ENCODE data around the gene FBXL19. TPM values are rescaled to one million over a fixed set of nuclear protein-coding genes. Genes with fewer than 3 reads are reported as not detected.

FBXL19 gene
- total and polyA plus RNA-seq, 9 of the 15 experiments (the other 6 are each of a cell fraction or from before 2014, with no cell fraction given): 0.13 to 48.0 (median 13.5) TPM; not detected in 1

GRCh38 chr16:30876867-30877266, 46.5 kb upstream of the FBXL19 start:
- in situ Hi-C loops (cut with MboI) (no loop called here), intact Hi-C loops (cut with micrococcal nuclease) (loop anchor here (5.0 kb wide), 2 partner anchors 45 to 70 kb away; partner anchors contain the start of gene FBXL19)
- Histone ChIP-seq H3K79me2 (ENCODE audit: control insufficient read depth, insufficient read depth, low read length) (peaks cover 20% of the 10 kb centered on the region), H3K36me3 (ENCODE audit: control insufficient read depth, insufficient read depth, low read length) (peaks cover 18% of the 10 kb centered on the region; the same call in 1 of the 3 replicates), H3K4me2 (ENCODE audit: insufficient read depth, low read length) (no peak overlapping the region), H3K9ac (ENCODE audit: insufficient read depth in 1 of 2, low read depth in 2 of 2, low read length in 2 of 2) (peak overlapping the region in 1 of 2 experiments; percentile 81; a peak in 1 of 4 replicates), H3K27ac (ENCODE audit: extremely low read depth, low read depth, low read length) (peak overlapping the region; percentile 88; the same call in 2 of the 3 replicates), H3K9me3 (replicated peaks; ENCODE audit: control insufficient read depth, insufficient read depth, low read depth, low read length) (no peaks in the 10 kb centered on the region), H3K4me3 (no peak overlapping the region), H2AFZ (ENCODE audit: low read depth, low read length) (no peak overlapping the region), H3K9me1 (ENCODE audit: control insufficient read depth, insufficient read depth, low read length) (no peaks in the 10 kb centered on the region), H3K27me3 (ENCODE audit: control insufficient read depth in 2 of 2, insufficient read depth in 2 of 2, low read length in 2 of 2) (no peaks in the 10 kb centered on the region), H3K4me1 (replicated peaks in 1 of 2; ENCODE audit: control insufficient read depth in 2 of 2, insufficient read depth in 2 of 2, low read length in 2 of 2) (peaks cover 13 to 36% of the 10 kb centered on the region in 2 experiments), H4K20me1 (replicated peaks; ENCODE audit: control insufficient read depth, insufficient read depth, low read length) (no peaks in the 10 kb centered on the region)
- FAIRE-seq (no peak), ATAC-seq (no peak), DNase-seq (ENCODE audit: extremely low read depth in 1 of 4, low spot score in 3 of 4) (peak in 3 of 4 experiments; percentile 20 to 41 (median 41))
- no peak for TF ChIP-seq PTRF (tag; IDR thresholded peaks at IDR 0.05)
- TF ChIP-seq YY1 (IDR thresholded peaks at IDR 0.05; ENCODE audit: borderline replicate concordance in 1 of 3, control insufficient read depth in 1 of 3, extremely low read depth in 1 of 3, insufficient read depth in 3 of 3, insufficient read length in 1 of 3, insufficient replicate concordance in 2 of 3, low read depth in 1 of 3, low read length in 2 of 3): peak in 2 of 3 experiments; percentile 10 to 12
- TF ChIP-seq PHB (CRISPR knock-in tag; IDR thresholded peaks at IDR 0.05): no peak
- TF ChIP-seq ZNF263 (CRISPR knock-in tag; IDR thresholded peaks at IDR 0.05; ENCODE audit: borderline replicate concordance): no peak
- TF ChIP-seq ELK1 (CRISPR knock-in tag; IDR thresholded peaks at IDR 0.05): no peak
- peak in 1 of 3 experiments; percentile 20; a peak in 1 of 6 replicates for TF ChIP-seq CTCF (IDR thresholded peaks at IDR 0.05 in 2 of 3, conservative IDR thresholded peaks at IDR 0.05 in 1 of 3; ENCODE audit: insufficient read depth in 2 of 3, low read depth in 1 of 3, low read length in 3 of 3)
- TF ChIP-seq MAFF (IDR thresholded peaks at IDR 0.05; ENCODE audit: low read length): no peak
- no peak for TF ChIP-seq ZNF133 (CRISPR knock-in tag; IDR thresholded peaks at IDR 0.05)
- CTCF ChIA-PET (ENCODE audit: low intra/inter-chr PET ratio): no interaction called here
- POLR2A ChIA-PET: interaction anchor here (0.6 to 1.0 kb wide), 2 partner anchors 11 to 15 kb away, joined by 3 to 4 read pairs; no protein-coding TSS in a partner anchor
- BruUV-seq (replicated peaks): no TSS peak
- 72% methylated on average over 4 of the region's 5 CpGs for WGBS (ENCODE audit: insufficient coverage, low coverage, missing lambda C conversion rate)

Data from K562 (cell line).